Measurements from ENCODE around the gene FNTB. TPM values are rescaled to one million over a fixed set of nuclear protein-coding genes. Genes with fewer than 3 reads are reported as not detected.

The FNTB gene
- total RNA-seq, 1 experiment from 2014 or later = 26.7 TPM

DNA sequence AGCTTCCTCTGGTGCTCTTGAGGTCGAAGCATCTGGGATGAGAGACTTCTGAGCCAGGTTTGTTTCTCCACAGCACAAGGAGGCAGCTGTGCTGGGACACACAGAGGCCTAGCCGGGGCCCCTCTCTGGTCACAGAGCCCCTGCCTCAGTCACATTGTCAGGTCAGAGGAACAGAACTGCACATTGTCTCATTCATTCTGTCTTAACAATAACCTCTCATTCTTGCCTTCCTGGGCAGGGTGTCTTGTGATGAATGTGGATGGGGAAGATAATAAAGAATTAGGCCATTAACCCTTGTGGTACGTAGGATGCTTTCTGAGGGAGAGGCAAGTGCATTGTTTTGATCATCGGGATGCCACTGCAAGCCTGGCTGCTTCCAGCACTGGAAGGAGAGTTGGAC lies 29.8 kb downstream of the FNTB start:
- POLR2A ChIA-PET = no interaction called here
- Histone ChIP-seq H3K4me2 (ENCODE audit: low read length) (no peak overlapping the region), H3K9ac (ENCODE audit: low read length) (no peak overlapping the region), H3K4me3 (replicated peaks in 1 of 2; ENCODE audit: low read depth in 1 of 2, low read length in 2 of 2) (no peak overlapping the region), H3K9me3 (ENCODE audit: control insufficient read depth in 1 of 2, insufficient read depth in 1 of 2, low read depth in 1 of 2, low read length in 2 of 2) (no peaks in the 10 kb centered on the region), H3K4me1 (ENCODE audit: control insufficient read depth in 1 of 2, insufficient read depth in 2 of 2, low read length in 2 of 2) (peaks cover 0 to 4% of the 10 kb centered on the region in 2 experiments; a peak in 1 of 4 replicates), H2AFZ (ENCODE audit: low read depth, low read length, poor library complexity, severe bottlenecking) (no peak overlapping the region), H3K27ac (ENCODE audit: low read depth, low read length) (no peak overlapping the region), H4K20me1 (ENCODE audit: insufficient read depth) (no peaks in the 10 kb centered on the region), H3K27me3 (ENCODE audit: insufficient read depth, low read length) (no peaks in the 10 kb centered on the region), H3K79me2 (ENCODE audit: insufficient read depth, low read length) (no peaks in the 10 kb centered on the region), H3K36me3 (ENCODE audit: control insufficient read depth in 1 of 2, insufficient read depth in 2 of 2, low read length in 2 of 2) (peaks cover 19 to 22% of the 10 kb centered on the region in 2 experiments; a peak in 3 of 4 replicates), H3K9me2 (ENCODE audit: insufficient read depth) (no peaks in the 10 kb centered on the region)
- no peak for TF ChIP-seq POLR2AphosphoS5 (IDR thresholded peaks at IDR 0.05; ENCODE audit: low read depth, low read length)
- TF ChIP-seq SRF (IDR thresholded peaks at IDR 0.05; ENCODE audit: low read depth) = no peak
- TF ChIP-seq, protein P1, sequence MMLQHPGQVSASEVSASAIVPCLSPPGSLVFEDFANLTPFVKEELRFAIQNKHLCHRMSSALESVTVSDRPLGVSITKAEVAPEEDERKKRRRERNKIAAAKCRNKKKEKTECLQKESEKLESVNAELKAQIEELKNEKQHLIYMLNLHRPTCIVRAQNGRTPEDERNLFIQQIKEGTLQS (IDR thresholded peaks at IDR 0.05) = no peak
- TF ChIP-seq EZH2phosphoT487 (IDR thresholded peaks at IDR 0.05; ENCODE audit: borderline replicate concordance) = no peak
- no peak for TF ChIP-seq JUND (IDR thresholded peaks at IDR 0.05)
- TF ChIP-seq CBX3 (IDR thresholded peaks at IDR 0.05; ENCODE audit: low read depth) = no peak
- no peak for TF ChIP-seq ELF1 (IDR thresholded peaks at IDR 0.05; ENCODE audit: borderline replicate concordance, low read depth)
- TF ChIP-seq, protein P2, sequence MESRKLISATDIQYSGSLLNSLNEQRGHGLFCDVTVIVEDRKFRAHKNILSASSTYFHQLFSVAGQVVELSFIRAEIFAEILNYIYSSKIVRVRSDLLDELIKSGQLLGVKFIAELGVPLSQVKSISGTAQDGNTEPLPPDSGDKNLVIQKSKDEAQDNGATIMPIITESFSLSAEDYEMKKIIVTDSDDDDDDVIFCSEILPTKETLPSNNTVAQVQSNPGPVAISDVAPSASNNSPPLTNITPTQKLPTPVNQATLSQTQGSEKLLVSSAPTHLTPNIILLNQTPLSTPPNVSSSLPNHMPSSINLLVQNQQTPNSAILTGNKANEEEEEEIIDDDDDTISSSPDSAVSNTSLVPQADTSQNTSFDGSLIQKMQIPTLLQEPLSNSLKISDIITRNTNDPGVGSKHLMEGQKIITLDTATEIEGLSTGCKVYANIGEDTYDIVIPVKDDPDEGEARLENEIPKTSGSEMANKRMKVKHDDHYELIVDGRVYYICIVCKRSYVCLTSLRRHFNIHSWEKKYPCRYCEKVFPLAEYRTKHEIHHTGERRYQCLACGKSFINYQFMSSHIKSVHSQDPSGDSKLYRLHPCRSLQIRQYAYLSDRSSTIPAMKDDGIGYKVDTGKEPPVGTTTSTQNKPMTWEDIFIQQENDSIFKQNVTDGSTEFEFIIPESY (IDR thresholded peaks at IDR 0.05; ENCODE audit: extremely low read depth, insufficient replicate concordance, low read length) = no peak
- TSS peak; percentile 9 for BruUV-seq (replicated peaks)
- RAD21 ChIA-PET (ENCODE audit: low non-redundant PET in 1 of 2, low total read pairs in 2 of 2, uncharacterized antibody in 2 of 2, unreplicated experiment in 2 of 2) = no interaction called here
- ATAC-seq = no peak
- no peak for DNase-seq (ENCODE audit: low read depth, low spot score)
- intact Hi-C loops (cut with micrococcal nuclease) = no loop called here
- CTCF ChIA-PET = no interaction called here
